OCI-LY7 (cell line): ENCODE measurements around the gene LRP5.

Source experiments
- EZH2phosphoT487 ChIP-seq: fragments of 200-600 bp; sonication (generic); IDR thresholded peaks from 2 replicates; pipeline ENCODE4 v1.6.1; 2018; ENCODE audit warnings: low read depth, borderline replicate concordance, mild to moderate bottlenecking, mixed run types, antibody characterized with exemption, low read length, moderate library complexity, mixed read lengths
- TF ChIP-seq, protein P1 (sequence below): fragments of 200-600 bp; sonication (generic); conservative IDR thresholded peaks from 2 replicates; pipeline ENCODE4 v1.5.1; 2014; ENCODE audit warnings: mild to moderate bottlenecking, antibody characterized with exemption, low read length, moderate library complexity, mixed read lengths

DNA sequence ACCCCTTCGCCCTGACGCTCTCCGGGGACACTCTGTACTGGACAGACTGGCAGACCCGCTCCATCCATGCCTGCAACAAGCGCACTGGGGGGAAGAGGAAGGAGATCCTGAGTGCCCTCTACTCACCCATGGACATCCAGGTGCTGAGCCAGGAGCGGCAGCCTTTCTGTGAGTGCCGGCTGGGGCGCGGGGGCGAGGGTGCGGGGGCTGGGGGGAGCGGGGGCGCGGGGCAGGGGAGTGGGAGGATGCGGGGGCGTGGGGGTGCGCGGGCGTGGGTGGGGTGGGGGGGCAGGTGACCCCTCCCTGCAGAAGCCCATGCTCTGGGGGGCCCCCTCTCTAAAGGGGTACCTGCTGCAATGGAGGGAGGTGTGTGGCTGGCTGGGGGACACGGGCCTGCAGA is 51.4 kb downstream of the LRP5 start:
- TF ChIP-seq, protein P1, sequence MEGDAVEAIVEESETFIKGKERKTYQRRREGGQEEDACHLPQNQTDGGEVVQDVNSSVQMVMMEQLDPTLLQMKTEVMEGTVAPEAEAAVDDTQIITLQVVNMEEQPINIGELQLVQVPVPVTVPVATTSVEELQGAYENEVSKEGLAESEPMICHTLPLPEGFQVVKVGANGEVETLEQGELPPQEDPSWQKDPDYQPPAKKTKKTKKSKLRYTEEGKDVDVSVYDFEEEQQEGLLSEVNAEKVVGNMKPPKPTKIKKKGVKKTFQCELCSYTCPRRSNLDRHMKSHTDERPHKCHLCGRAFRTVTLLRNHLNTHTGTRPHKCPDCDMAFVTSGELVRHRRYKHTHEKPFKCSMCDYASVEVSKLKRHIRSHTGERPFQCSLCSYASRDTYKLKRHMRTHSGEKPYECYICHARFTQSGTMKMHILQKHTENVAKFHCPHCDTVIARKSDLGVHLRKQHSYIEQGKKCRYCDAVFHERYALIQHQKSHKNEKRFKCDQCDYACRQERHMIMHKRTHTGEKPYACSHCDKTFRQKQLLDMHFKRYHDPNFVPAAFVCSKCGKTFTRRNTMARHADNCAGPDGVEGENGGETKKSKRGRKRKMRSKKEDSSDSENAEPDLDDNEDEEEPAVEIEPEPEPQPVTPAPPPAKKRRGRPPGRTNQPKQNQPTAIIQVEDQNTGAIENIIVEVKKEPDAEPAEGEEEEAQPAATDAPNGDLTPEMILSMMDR, result no peak
- no peak for TF ChIP-seq EZH2phosphoT487
